HG03469 (cell line): ENCODE results near the gene NDUFB1.

Source experiments
- ATAC-seq: cut with Tn5 transposase; IDR thresholded peaks from one replicate; pipeline ENCODE4 v1.9.1; 2021; ENCODE audit warnings: mild to moderate bottlenecking, moderate library complexity, moderate number of reproducible peaks; ENCODE audit not compliant: unreplicated experiment

NDUFB1 gene

GRCh38 chr14:92103363-92103989 is 18.0 kb downstream of the NDUFB1 start:
- ATAC-seq = no peak

GRCh38 chr14:92099802-92100201 is 21.7 kb downstream of the NDUFB1 start:
- no peak for ATAC-seq

- ATAC-seq = no peak
These were observed 28.2 kb downstream of the NDUFB1 start for GRCh38 chr14:92093320-92093719.

- ATAC-seq = no peak
These were observed 33.0 kb downstream of the NDUFB1 start for GRCh38 chr14:92088494-92088893.

GRCh38 chr14:92074555-92074954 is 47.0 kb downstream of the NDUFB1 start:
- no peak for ATAC-seq
